AG09309 (cell line): ENCODE data around the gene ADAMTS2.

ENCODE experiments used
- DNase-seq: peaks from one replicate; pipeline ENCODE4 v3.0.0-alpha.2; 2010; ENCODE audit warnings: low read depth
- H3K4me3 ChIP-seq: 2 replicates; pipeline ENCODE4 v1.5.1; 2011; ENCODE audit warnings: mild to moderate bottlenecking, low read depth, low read length, moderate library complexity; ENCODE audit not compliant: control insufficient read depth
- TF ChIP-seq, protein P1 (sequence below): IDR thresholded peaks from 2 replicates; pipeline ENCODE4 v1.5.1; 2011; ENCODE audit warnings: mild to moderate bottlenecking, low read depth, low read length, inconsistent platforms; ENCODE audit not compliant: insufficient read depth, control insufficient read depth; ENCODE audit errors: missing control alignments

Gene ADAMTS2

DNA sequence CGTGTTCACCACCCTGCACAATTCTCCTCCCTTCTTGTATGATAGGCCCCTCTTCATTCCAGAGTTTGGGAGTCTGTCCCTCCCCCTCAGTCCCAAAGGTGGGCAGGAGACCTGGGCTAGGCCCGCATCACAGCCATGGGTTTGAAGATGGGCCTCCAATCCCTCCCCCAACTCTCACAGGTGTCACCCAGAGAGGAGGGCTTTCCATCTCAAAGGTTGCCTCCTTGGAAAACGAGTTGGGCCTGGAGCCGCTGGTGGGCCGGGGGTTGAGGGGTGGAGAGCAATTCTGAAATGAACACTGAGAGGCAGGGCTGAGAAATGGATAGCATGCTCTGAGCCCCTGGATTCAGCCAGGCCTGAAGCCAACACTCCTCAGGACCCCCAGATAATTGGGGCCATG is 6.2 kb downstream of the ADAMTS2 start:
- no peak for DNase-seq
- TF ChIP-seq, protein P1, sequence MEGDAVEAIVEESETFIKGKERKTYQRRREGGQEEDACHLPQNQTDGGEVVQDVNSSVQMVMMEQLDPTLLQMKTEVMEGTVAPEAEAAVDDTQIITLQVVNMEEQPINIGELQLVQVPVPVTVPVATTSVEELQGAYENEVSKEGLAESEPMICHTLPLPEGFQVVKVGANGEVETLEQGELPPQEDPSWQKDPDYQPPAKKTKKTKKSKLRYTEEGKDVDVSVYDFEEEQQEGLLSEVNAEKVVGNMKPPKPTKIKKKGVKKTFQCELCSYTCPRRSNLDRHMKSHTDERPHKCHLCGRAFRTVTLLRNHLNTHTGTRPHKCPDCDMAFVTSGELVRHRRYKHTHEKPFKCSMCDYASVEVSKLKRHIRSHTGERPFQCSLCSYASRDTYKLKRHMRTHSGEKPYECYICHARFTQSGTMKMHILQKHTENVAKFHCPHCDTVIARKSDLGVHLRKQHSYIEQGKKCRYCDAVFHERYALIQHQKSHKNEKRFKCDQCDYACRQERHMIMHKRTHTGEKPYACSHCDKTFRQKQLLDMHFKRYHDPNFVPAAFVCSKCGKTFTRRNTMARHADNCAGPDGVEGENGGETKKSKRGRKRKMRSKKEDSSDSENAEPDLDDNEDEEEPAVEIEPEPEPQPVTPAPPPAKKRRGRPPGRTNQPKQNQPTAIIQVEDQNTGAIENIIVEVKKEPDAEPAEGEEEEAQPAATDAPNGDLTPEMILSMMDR, result no peak
- no peak overlapping the region for H3K4me3 ChIP-seq

DNA sequence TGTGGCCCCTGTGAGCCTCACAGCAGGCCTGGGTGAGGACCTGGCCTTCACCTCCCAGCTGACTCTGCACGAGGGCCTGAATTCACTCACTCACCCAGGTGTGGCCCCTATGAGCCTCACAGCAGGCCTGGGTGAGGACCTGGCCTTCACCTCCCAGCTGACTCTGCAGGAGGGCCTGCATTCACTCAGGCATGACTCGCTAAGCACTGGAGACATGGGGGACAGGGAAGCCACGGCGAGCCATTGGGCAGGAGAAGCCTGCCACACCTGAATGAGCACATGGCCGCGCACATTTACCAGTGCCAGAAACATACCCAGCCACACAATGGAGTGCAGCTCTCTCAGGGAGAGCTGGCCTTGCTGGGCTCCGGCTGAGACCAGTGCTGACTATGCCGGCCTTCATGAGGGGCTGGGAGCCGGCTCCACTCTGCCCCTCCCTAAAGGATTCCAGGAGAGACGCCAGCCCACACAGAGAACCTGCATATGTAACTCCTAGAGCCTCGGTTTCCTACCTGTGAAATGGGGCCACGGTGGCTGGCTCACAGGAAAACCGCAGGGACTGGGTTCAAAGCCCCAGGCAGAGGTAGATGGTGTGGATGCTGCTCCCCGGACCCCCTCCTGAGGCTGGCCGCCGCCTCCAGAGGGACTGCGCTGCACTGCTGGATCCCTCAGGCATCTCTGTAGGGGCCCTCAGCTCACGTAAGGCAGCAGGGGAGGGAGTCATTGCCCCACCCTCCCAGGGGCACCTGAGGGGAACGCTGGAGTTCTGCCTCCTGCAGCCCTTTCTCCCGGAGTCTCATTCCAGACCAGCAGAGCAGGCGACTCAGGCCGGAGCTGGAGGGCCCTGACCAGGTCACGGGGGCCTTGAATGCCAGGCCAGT is 7.2 kb downstream of the ADAMTS2 start:
- H3K4me3 ChIP-seq, result no peak overlapping the region
- TF ChIP-seq, protein P1, result no peak
- DNase-seq, result no peak

DNA sequence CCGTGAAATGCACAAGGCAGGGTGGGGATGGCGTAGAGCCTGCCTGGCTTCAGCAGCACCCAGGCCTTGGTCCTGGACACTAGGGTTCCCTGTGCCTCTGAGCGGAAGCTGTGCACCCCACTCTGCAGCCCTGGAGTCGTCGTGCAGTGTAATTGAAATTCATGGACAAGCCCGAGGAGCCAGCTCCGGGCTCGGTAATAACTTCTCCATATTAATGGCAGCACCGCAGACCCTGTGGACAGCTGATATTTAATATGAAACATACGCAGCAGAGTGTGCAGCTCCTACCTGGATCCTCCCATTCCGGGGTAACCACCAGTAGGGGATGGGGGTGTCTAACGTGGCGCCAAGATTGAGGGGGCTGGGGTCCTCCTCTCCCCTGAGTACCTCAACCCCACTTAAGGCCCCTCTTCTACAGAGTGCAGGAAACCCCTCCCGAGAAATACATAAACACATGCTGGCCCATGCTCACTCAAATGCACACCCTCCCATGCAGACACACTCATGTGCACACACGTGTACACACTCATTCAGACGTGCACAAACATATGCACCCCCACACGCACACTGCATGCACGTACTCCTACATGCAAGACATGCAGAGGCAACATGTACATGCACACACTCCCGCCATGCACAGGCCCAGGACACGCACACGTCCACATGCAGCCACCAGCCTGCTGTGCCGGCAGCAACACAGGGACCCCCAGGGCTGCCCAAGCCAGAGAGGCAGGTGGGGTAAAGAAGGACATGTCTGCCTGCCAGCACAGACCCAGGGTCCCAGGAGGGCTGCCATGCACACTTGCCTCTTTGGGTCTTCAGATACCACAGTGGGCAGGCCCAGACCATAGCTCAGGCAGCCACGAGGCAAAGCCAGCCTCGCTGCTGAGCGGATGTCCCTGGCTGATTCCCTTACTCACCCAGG is 8.1 kb downstream of the ADAMTS2 start:
- no peak overlapping the region for H3K4me3 ChIP-seq
- DNase-seq, result no peak
- TF ChIP-seq, protein P1, result no peak

DNA sequence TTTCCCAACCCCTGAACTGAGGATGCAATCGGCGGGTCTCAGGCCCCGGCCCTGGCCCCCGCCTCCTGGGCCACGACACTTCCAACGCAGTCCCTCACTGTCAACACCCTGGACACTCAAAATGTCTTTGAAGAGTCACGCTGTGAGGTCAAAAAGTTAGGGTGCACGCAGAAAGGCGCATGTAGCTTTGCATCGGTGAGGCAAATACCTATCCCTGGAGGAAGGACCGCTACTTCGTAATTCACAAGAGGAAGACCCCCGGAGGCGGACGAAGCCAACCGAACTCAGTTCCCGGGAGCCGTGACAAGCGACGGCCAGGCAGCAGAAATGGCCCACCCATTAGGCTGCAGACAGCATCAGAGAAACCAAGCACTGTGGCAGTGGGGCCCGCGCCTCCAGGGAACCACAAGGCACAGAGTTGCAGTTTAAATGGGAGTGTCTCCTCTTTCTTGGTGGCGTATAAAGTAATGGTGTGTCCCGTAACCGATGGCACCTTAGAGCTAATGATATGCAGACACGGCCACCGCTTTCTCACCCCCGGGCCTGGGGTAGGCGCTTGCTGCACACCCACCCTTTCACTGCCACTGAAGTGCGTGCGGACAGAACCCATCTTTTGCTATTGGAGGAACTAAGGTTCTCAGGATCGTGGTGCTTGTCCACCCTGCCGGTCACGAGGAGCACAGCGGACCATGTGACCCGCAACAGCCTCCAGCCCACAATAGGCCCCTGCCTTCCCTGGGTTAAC is 9.0 kb downstream of the ADAMTS2 start:
- TF ChIP-seq, protein P1, result no peak
- DNase-seq, result no peak

DNA sequence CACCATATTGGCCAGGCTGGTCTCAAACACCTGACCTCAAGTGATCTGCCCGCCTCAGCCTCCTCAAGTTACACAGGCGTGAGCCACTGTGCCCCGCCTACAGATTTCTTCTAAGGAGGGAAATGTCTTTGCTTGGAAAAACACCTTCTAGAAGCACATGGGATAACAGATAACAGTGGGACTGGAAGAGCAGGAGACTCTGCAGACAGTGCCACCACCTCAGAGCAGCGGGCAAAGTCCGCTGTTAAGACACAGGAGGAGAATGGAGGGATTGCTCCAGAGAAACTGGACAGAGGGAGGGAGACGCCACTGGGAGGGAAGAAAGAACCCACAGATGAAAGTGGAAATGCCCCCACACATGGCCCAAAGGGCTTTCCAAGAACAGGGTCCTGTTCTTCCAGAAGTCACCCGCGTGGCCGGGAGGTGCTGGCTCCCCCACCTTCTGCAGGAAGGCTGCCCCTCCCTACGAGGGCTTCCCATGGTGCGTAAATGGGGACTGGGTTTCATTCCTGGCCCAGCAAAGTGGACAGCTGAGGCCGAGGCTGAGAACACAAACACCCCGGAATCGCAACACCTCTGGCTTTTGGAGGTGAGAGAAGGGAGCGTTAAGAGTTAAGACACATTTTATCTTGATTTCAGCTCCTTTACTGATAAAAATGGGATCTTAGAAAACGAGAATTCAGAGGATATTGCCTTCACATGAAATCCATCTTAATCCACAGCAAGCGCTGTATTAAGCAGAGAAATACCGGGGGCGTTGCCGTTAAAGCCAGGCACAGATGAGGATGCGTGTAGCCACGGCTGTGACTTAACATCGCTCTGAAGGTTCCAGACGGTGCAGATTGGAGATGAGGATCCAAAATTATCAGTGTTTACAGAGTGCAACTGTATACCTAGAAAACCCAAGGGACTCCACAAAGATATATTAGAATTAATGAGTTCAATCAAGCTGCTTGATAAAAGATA is 11.2 kb downstream of the ADAMTS2 start:
- no peak overlapping the region for H3K4me3 ChIP-seq
- no peak for DNase-seq
- TF ChIP-seq, protein P1, result no peak

More for the DNA sequence above, 9.0 kb downstream of the ADAMTS2 start:
- no peak overlapping the region for H3K4me3 ChIP-seq
